ENCODE data around the gene ZBTB5.
"Not testable (repeated sequence)": the region's sequence is repeated elsewhere in the genome, so short reads cannot be mapped to it uniquely, and the experiment has no call there.

ZBTB5 gene

GRCh38 chr9:37449862-37450632 is 15.2 kb downstream of the ZBTB5 start:
- FAIRE-seq, result no peak

GRCh38 chr9:37447111-37447510 is 18.1 kb downstream of the ZBTB5 start:
- no peak for FAIRE-seq

- FAIRE-seq, result no peak
Observed at GRCh38 chr9:37446401-37446800, 18.8 kb downstream of the ZBTB5 start.

- FAIRE-seq, result no peak
Observed at GRCh38 chr9:37445832-37446231, 19.4 kb downstream of the ZBTB5 start.

- no peak for FAIRE-seq
Observed at GRCh38 chr9:37444890-37445289, 20.4 kb downstream of the ZBTB5 start.

- FAIRE-seq, result no peak
Observed at GRCh38 chr9:37443566-37443965, 21.7 kb downstream of the ZBTB5 start.

GRCh38 chr9:37442556-37442955 is 22.7 kb downstream of the ZBTB5 start:
- FAIRE-seq, result no peak

GRCh38 chr9:37441776-37442370 is 23.4 kb downstream of the ZBTB5 start:
- no peak for FAIRE-seq

GRCh38 chr9:37438359-37438758 is 26.9 kb downstream of the ZBTB5 start:
- FAIRE-seq, result no peak

- no peak for FAIRE-seq
Observed at GRCh38 chr9:37437621-37438020, 27.6 kb downstream of the ZBTB5 start.

GRCh38 chr9:37437010-37437409 is 28.2 kb downstream of the ZBTB5 start:
- no peak for FAIRE-seq

GRCh38 chr9:37436540-37436939 is 28.7 kb downstream of the ZBTB5 start:
- FAIRE-seq, result no peak

GRCh38 chr9:37433867-37434371 is 31.3 kb downstream of the ZBTB5 start:
- FAIRE-seq, result no peak

GRCh38 chr9:37432020-37432419 is 33.2 kb downstream of the ZBTB5 start:
- no peak for FAIRE-seq

- FAIRE-seq, result no peak
Observed at GRCh38 chr9:37430841-37431597, 34.2 kb downstream of the ZBTB5 start.

GRCh38 chr9:37429441-37430285 is 35.6 kb downstream of the ZBTB5 start:
- no peak for FAIRE-seq

GRCh38 chr9:37428345-37428744 is 36.9 kb downstream of the ZBTB5 start:
- no peak for FAIRE-seq

- FAIRE-seq, result no peak
Observed at GRCh38 chr9:37426846-37427245, 38.4 kb downstream of the ZBTB5 start.

- FAIRE-seq, result not testable (repeated sequence)
Observed at GRCh38 chr9:37426431-37426830, 38.8 kb downstream of the ZBTB5 start.

- no peak for FAIRE-seq
Observed at GRCh38 chr9:37425298-37425752, 39.9 kb downstream of the ZBTB5 start.

GRCh38 chr9:37424686-37425297 is 40.5 kb downstream of the ZBTB5 start:
- FAIRE-seq, result no peak

- FAIRE-seq, result no peak
Observed at GRCh38 chr9:37424204-37424685, 41.0 kb downstream of the ZBTB5 start.

Measured in colon (tissue), 2 donors.